Measurements from ENCODE around the gene ANGPT4.

GRCh38 chr20:958936-959815, 43.0 kb upstream of the ANGPT4 start:
- TF ChIP-seq POLR2A (IDR thresholded peaks at IDR 0.05) (no peak), CTCF (IDR thresholded peaks at IDR 0.05) (no peak)
